Natural killer cell treated with Interleukin-12 subunit alpha and Interleukin-12 subunit beta and Interleukin-15 and Interleukin-18, amount 100 ng/mL, for 72 hours (primary cell): ENCODE results near the gene TFR2. TPM values are rescaled to one million over a fixed set of nuclear protein-coding genes. Genes with fewer than 3 reads are reported as not detected.
"Not testable (repeated sequence)": the region's sequence is repeated elsewhere in the genome, so short reads cannot be mapped to it uniquely, and the experiment has no call there.

Source experiments
- ATAC-seq, 2 donors: fragments of 150-1000 bp; cut with Tn5 transposase in 1 of 2; sonication (Bioruptor Pico), chemical (Tn5 transposase) in 1 of 2; 2 replicates each; pipeline ENCODE4 v1.10.0; 2021
- DNase-seq: peaks from one replicate; pipeline ENCODE4 v3.0.0; 2022; ENCODE audit warnings: low spot score
- H3K27ac Mint-ChIP-seq, 2 donors: 1 replicate in 1 of 2; 2 replicates in 1 of 2; pipeline ENCODE4 v1.8.0; 2022; ENCODE audit warnings: mixed read lengths in 2 of 2, mild to moderate bottlenecking in 1 of 2, moderate library complexity in 1 of 2
- H3K27me3 Mint-ChIP-seq, 2 donors: 1 replicate in 1 of 2; 2 replicates in 1 of 2; pipeline ENCODE4 v1.8.0; 2022; ENCODE audit warnings: mixed read lengths in 2 of 2
- H3K36me3 Mint-ChIP-seq: one replicate; pipeline ENCODE4 v1.8.0; 2022; ENCODE audit warnings: mixed read lengths
- H3K4me1 Mint-ChIP-seq, 2 donors: 1 replicate in 1 of 2; 2 replicates in 1 of 2; pipeline ENCODE4 v1.8.0; 2022; ENCODE audit warnings: low read depth in 2 of 2, mixed read lengths in 2 of 2, mild to moderate bottlenecking in 1 of 2
- H3K4me3 Mint-ChIP-seq: one replicate; pipeline ENCODE4 v1.8.0; 2022; ENCODE audit warnings: mixed read lengths
- H3K9me3 Mint-ChIP-seq: 2 replicates; pipeline ENCODE4 v1.8.0; 2022; ENCODE audit warnings: mixed read lengths
- total RNA-seq, 2 donors: library from RNA; stranded (reverse); gene quantifications; one replicate each; pipeline ENCODE4 v1.2.3, GENCODE V29; 2022

Gene TFR2
- total RNA-seq, 2 donors from 2014 or later = 10.1 to 34.1 TPM

- Mint-ChIP-seq H3K4me3 (peak overlapping the region; percentile 94), H3K9me3 (no peaks in the 10 kb centered on the region), H3K27ac (peak overlapping the region; percentile 84 to 91), H3K36me3 (no peaks in the 10 kb centered on the region), H3K27me3 (peaks cover 0 to 3% of the 10 kb centered on the region in 2 donors), H3K4me1 (peaks cover 11 to 20% of the 10 kb centered on the region in 2 donors)
- ATAC-seq = no peak
- DNase-seq = peak; percentile 60
Measured at GRCh38 chr7:100674411-100675104, 33.2 kb upstream of the TFR2 start.

GRCh38 chr7:100673942-100674410 is 32.6 kb upstream of the TFR2 start:
- Mint-ChIP-seq H3K4me3 (peak overlapping the region; percentile 94), H3K4me1 (peaks cover 11 to 17% of the 10 kb centered on the region in 2 donors), H3K27ac (peak overlapping the region; percentile 84 to 91), H3K36me3 (no peaks in the 10 kb centered on the region), H3K9me3 (no peaks in the 10 kb centered on the region), H3K27me3 (peaks cover 0 to 3% of the 10 kb centered on the region in 2 donors)
- no peak for ATAC-seq
- peak; percentile 69 for DNase-seq

GRCh38 chr7:100673302-100673941 is 32.1 kb upstream of the TFR2 start, which contains the start of gene GNB2:
TSS of gene GNB2 (plus strand) at chr7:100673740. CDS start at chr7:100676266, 2,526 bp downstream.
- peak within 1 kb of the TSS; percentile 94 for H3K4me3 Mint-ChIP-seq
- peak within 1 kb of the TSS; percentile 84 to 91 for H3K27ac Mint-ChIP-seq
- H3K4me1 Mint-ChIP-seq = peaks cover 11 to 16% of the 10 kb centered on the region in 2 donors
- peak; percentile 99 for DNase-seq
- no peaks in the 10 kb centered on the region for H3K9me3 Mint-ChIP-seq
- no peaks in the 10 kb centered on the region for H3K36me3 Mint-ChIP-seq
- peak; percentile 84 to 91 for ATAC-seq
- peaks cover 0 to 3% of the 10 kb centered on the region in 2 donors for H3K27me3 Mint-ChIP-seq

- H3K4me1 Mint-ChIP-seq = peaks cover 4 to 9% of the 10 kb centered on the region in 2 donors
- H3K4me3 Mint-ChIP-seq = no peak overlapping the region
- peaks cover 0 to 8% of the 10 kb centered on the region in 2 donors for H3K27me3 Mint-ChIP-seq
- no peaks in the 10 kb centered on the region for H3K9me3 Mint-ChIP-seq
- no peaks in the 10 kb centered on the region for H3K36me3 Mint-ChIP-seq
- H3K27ac Mint-ChIP-seq = peak overlapping the region; percentile 84 to 91
- DNase-seq (no peak), ATAC-seq (no peak)
Measured at GRCh38 chr7:100671353-100672327, 30.3 kb upstream of the TFR2 start.

- no peak overlapping the region for H3K27ac Mint-ChIP-seq
- H3K9me3 Mint-ChIP-seq = no peaks in the 10 kb centered on the region
- DNase-seq (no peak), ATAC-seq (no peak)
- peaks cover 0 to 8% of the 10 kb centered on the region in 2 donors for H3K27me3 Mint-ChIP-seq
- no peaks in the 10 kb centered on the region for H3K36me3 Mint-ChIP-seq
- peaks cover 0 to 4% of the 10 kb centered on the region in 2 donors for H3K4me1 Mint-ChIP-seq
- no peak overlapping the region for H3K4me3 Mint-ChIP-seq
Measured at GRCh38 chr7:100670074-100670473, 28.7 kb upstream of the TFR2 start.

- H3K4me1 Mint-ChIP-seq, H3K36me3 Mint-ChIP-seq, H3K4me3 Mint-ChIP-seq, ATAC-seq, H3K27ac Mint-ChIP-seq, H3K9me3 Mint-ChIP-seq, H3K27me3 Mint-ChIP-seq: not testable (repeated sequence)
- DNase-seq = peak; percentile 39
Measured at GRCh38 chr7:100669106-100669505, 27.8 kb upstream of the TFR2 start.

- Mint-ChIP-seq H3K27ac (no peak overlapping the region), H3K4me1 (peaks cover 0 to 1% of the 10 kb centered on the region in 2 donors), H3K9me3 (no peaks in the 10 kb centered on the region), H3K27me3 (peaks cover 0 to 8% of the 10 kb centered on the region in 2 donors), H3K36me3 (no peaks in the 10 kb centered on the region), H3K4me3 (no peak overlapping the region)
- no peak for ATAC-seq
- DNase-seq = no peak
Measured at GRCh38 chr7:100668069-100668449, 26.7 kb upstream of the TFR2 start.

GRCh38 chr7:100667331-100668068 is 26.1 kb upstream of the TFR2 start:
- Mint-ChIP-seq H3K4me1 (no peaks in the 10 kb centered on the region), H3K27ac (no peak overlapping the region)

GRCh38 chr7:100665168-100665726 is 23.9 kb upstream of the TFR2 start:
- Mint-ChIP-seq H3K36me3 (no peaks in the 10 kb centered on the region), H3K9me3 (no peaks in the 10 kb centered on the region), H3K4me1 (no peaks in the 10 kb centered on the region), H3K27me3 (peaks cover 0 to 8% of the 10 kb centered on the region in 2 donors), H3K27ac (no peak overlapping the region), H3K4me3 (no peak overlapping the region)
- DNase-seq (peak; percentile 22), ATAC-seq (no peak)

More at GRCh38 chr7:100667331-100668068, 26.1 kb upstream of the TFR2 start:
- ATAC-seq = no peak
- Mint-ChIP-seq H3K36me3 (no peaks in the 10 kb centered on the region), H3K9me3 (no peaks in the 10 kb centered on the region), H3K4me3 (no peak overlapping the region), H3K27me3 (peaks cover 0 to 8% of the 10 kb centered on the region in 2 donors)
- DNase-seq = peak; percentile 29

- not testable (repeated sequence) for ATAC-seq, H3K36me3 Mint-ChIP-seq, H3K27ac Mint-ChIP-seq, H3K27me3 Mint-ChIP-seq, H3K4me3 Mint-ChIP-seq, H3K4me1 Mint-ChIP-seq, H3K9me3 Mint-ChIP-seq
- peak; percentile 12 for DNase-seq
Measured at GRCh38 chr7:100662194-100662776, 20.9 kb upstream of the TFR2 start.

GRCh38 chr7:100655908-100656674 is 14.7 kb upstream of the TFR2 start, which contains the start of gene ACTL6B:
TSS of gene ACTL6B (minus strand) at chr7:100656448. CDS start at chr7:100656354, 94 bp downstream.
- ATAC-seq = peak; percentile 60 to 86
- peaks cover 21 to 30% of the 10 kb centered on the region in 2 donors for H3K27me3 Mint-ChIP-seq

More at GRCh38 chr7:100655908-100656674, 14.7 kb upstream of the TFR2 start, which contains the start of gene ACTL6B:
- Mint-ChIP-seq H3K27ac (peak within 1 kb of the TSS in 1 of 2 donors; percentile 28), H3K4me1 (peaks cover 6 to 10% of the 10 kb centered on the region in 2 donors), H3K4me3 (no peak within 1 kb of the TSS), H3K9me3 (no peaks in the 10 kb centered on the region), H3K36me3 (peaks cover 5% of the 10 kb centered on the region)
- DNase-seq = peak; percentile 74
